PC-9 (cell line): ENCODE results near the gene MIP. TPM values are rescaled to one million over a fixed set of nuclear protein-coding genes. Genes with fewer than 3 reads are reported as not detected.
"Not testable (repeated sequence)": the region's sequence is repeated elsewhere in the genome, so short reads cannot be mapped to it uniquely, and the experiment has no call there.

Experiments
- BruUV-seq: library from RNA; stranded (reverse); fragments of 400-500 nt; replicated peaks from 2 replicates; lab custom pipeline; 2021; lab: Mats Ljungman, UMichigan
- CTCF ChIA-PET: fragments of 300-600 bp; sonication (Branson Sonifier 250); formaldehyde crosslinking; loops from one replicate; lab custom pipeline; 2022; ENCODE audit warnings: antibody characterized with exemption; lab: Charles Lee
- POLR2A ChIA-PET: fragments of 300-600 bp; sonication (Branson Sonifier 250); formaldehyde crosslinking; loops from one replicate; lab custom pipeline; 2022; ENCODE audit warnings: antibody characterized with exemption; ENCODE audit not compliant: unreplicated experiment; lab: Charles Lee
- DNase-seq, 2 experiments: peaks; one replicate each; pipeline versions ENCODE4 v3.0.0 to v3.0.0-alpha.2; 2015 to 2022; ENCODE audit warnings: mixed read lengths in 1 of 2
- H2AFZ ChIP-seq: fragments of 200-600 bp; sonication (generic); 2 replicates; pipeline ENCODE4 v1.8.1; 2017; ENCODE audit warnings: antibody characterized with exemption
- H3F3A ChIP-seq: fragments of 200-600 bp; sonication (generic); 2 replicates; pipeline ENCODE4 v1.8.1; 2017; ENCODE audit warnings: antibody characterized with exemption, mild to moderate bottlenecking, low read depth; ENCODE audit not compliant: insufficient read depth
- H3K27ac ChIP-seq: fragments of 200-600 bp; sonication (generic); 2 replicates; pipeline ENCODE4 v1.6.1; 2016; ENCODE audit warnings: mixed run types
- H3K27me3 ChIP-seq: fragments of 200-600 bp; sonication (generic); 2 replicates; pipeline ENCODE4 v1.6.1; 2016; ENCODE audit warnings: low read depth, mixed run types; ENCODE audit not compliant: insufficient read depth
- H3K36me3 ChIP-seq: fragments of 200-600 bp; sonication (generic); 2 replicates; pipeline ENCODE4 v1.6.1; 2016; ENCODE audit warnings: low read depth, mixed run types
- H3K4me1 ChIP-seq: fragments of 200-600 bp; sonication (generic); replicated peaks from 2 replicates; pipeline ENCODE4 v1.6.1; 2016; ENCODE audit warnings: mixed run types; ENCODE audit not compliant: insufficient read depth
- H3K4me2 ChIP-seq: fragments of 200-600 bp; sonication (generic); 2 replicates; pipeline ENCODE4 v1.6.1; 2017; ENCODE audit warnings: mixed run types
- H3K4me3 ChIP-seq: fragments of 200-600 bp; sonication (generic); 2 replicates; pipeline ENCODE4 v1.6.1; 2016; ENCODE audit warnings: mixed run types
- H3K79me2 ChIP-seq: fragments of 200-600 bp; sonication (generic); 2 replicates; pipeline ENCODE4 v1.6.1; 2017; ENCODE audit warnings: low read depth, mixed run types
- H3K9me2 ChIP-seq: fragments of 200-600 bp; sonication (generic); 2 replicates; pipeline ENCODE4 v1.8.1; 2017; ENCODE audit warnings: mild to moderate bottlenecking; ENCODE audit not compliant: insufficient read depth
- H3K9me3 ChIP-seq: fragments of 200-600 bp; sonication (generic); 2 replicates; pipeline ENCODE4 v1.8.1; 2016; ENCODE audit warnings: low read depth; ENCODE audit not compliant: insufficient read depth
- H4K20me1 ChIP-seq: fragments of 200-600 bp; sonication (generic); 2 replicates; pipeline ENCODE4 v1.8.1; 2017; ENCODE audit not compliant: insufficient read depth
- EZH2 ChIP-seq: fragments of 200-600 bp; sonication (generic); IDR thresholded peaks from 2 replicates; pipeline ENCODE4 v1.8.0; 2017; ENCODE audit warnings: antibody characterized with exemption, low read depth
- intact Hi-C: fragments of 100-400 bp; cut with micrococcal nuclease; formaldehyde crosslinking; loops from one replicate; pipeline ENCODE4 v1.10.0; 2022; ENCODE audit not compliant: unreplicated experiment
- total RNA-seq: library from RNA; stranded (reverse); gene quantifications from 2 replicates; pipeline ENCODE4 v1.2.3, GENCODE V29; 2021
- TF ChIP-seq, protein P1 (sequence below): fragments of 200-600 bp; sonication (generic); conservative IDR thresholded peaks from 2 replicates; pipeline ENCODE4 v1.6.1; 2017; ENCODE audit warnings: mixed run types, antibody characterized with exemption, mild to moderate bottlenecking, moderate library complexity

Gene MIP
- total RNA-seq, 1 experiment from 2014 or later, result not detected

DNA sequence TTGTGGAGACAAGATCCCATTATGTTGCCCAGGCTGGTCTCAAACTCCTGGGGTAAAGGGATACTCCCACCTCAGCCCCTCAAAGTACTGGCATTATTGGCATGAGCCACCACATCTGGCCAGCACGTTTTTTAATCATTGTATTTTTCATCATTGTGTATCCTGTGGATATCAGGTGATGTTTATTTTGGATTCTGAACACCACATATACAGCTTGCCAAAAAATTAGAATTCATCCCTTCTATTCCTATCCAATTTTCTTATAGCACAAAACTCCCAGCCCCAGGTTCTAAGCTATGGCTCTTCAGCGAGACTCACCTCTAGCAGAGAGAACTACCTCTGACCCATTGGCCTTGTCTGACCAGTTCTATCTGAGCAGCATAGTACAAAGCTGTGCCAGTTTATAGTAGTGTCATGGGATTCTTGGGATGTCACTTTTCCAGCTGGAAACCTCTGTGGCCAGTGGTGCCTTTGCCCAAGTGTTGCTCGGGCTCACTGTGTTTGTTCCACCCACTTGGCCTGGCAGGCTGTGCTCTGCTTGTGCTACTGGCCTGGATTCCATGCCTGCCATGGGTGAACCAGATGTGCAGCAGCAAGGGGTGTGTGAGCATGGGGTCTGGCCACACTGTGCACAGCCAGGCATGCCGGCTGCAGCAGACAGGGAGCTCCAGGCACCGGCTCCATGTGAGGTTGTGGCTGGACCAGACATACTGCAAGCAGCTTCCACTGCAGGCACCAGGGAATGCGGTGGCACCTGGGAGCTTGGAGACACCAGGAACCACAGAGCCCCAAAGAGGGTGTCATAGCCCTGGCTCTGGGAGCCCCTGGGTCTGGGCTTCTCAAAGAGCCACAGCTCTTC is 42.4 kb downstream of the MIP start:
- intact Hi-C loops, result no loop called here
- no peaks in the 10 kb centered on the region for H3F3A ChIP-seq

DNA sequence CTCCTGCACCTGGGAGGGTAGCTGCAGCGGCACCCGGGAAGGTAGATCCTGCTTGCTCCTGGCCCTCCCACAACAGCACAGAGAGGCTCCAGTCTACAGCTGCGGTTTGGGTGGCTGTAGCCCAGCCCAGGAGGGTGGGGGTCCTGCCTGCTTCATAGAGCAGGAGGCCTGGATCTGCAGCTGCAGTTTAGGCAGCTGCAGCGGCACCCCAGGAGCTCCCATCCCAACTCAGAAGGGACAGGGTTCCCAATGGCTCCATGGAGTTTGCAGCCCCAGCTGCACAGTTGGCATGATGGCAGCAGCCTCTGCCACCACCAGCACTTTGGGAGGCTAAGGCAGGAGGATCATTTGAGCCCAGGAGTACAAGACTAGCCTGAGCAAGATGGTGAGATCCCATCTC is 43.7 kb downstream of the MIP start:
- Histone ChIP-seq H3K27ac (no peak overlapping the region), H3K4me3 (no peak overlapping the region), H3K9me2 (no peaks in the 10 kb centered on the region), H3K9me3 (no peaks in the 10 kb centered on the region), H3K79me2 (no peaks in the 10 kb centered on the region), H2AFZ (no peak overlapping the region), H3K4me1 (no peaks in the 10 kb centered on the region), H4K20me1 (no peaks in the 10 kb centered on the region), H3K36me3 (no peaks in the 10 kb centered on the region), H3K27me3 (no peaks in the 10 kb centered on the region), H3K4me2 (no peak overlapping the region), H3F3A (no peaks in the 10 kb centered on the region)
- POLR2A ChIA-PET, result interaction anchor here (0.6 kb wide), 1 partner anchor 65 kb away, joined by 5 read pairs; no protein-coding TSS in a partner anchor
- BruUV-seq, result no TSS peak
- CTCF ChIA-PET, result no interaction called here
- no peak for DNase-seq
- TF ChIP-seq, protein P1, sequence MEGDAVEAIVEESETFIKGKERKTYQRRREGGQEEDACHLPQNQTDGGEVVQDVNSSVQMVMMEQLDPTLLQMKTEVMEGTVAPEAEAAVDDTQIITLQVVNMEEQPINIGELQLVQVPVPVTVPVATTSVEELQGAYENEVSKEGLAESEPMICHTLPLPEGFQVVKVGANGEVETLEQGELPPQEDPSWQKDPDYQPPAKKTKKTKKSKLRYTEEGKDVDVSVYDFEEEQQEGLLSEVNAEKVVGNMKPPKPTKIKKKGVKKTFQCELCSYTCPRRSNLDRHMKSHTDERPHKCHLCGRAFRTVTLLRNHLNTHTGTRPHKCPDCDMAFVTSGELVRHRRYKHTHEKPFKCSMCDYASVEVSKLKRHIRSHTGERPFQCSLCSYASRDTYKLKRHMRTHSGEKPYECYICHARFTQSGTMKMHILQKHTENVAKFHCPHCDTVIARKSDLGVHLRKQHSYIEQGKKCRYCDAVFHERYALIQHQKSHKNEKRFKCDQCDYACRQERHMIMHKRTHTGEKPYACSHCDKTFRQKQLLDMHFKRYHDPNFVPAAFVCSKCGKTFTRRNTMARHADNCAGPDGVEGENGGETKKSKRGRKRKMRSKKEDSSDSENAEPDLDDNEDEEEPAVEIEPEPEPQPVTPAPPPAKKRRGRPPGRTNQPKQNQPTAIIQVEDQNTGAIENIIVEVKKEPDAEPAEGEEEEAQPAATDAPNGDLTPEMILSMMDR, result no peak
- no peak for TF ChIP-seq EZH2
- intact Hi-C loops, result no loop called here

More for the DNA sequence above, 42.4 kb downstream of the MIP start:
- no peak overlapping the region for H3K4me3 ChIP-seq
- POLR2A ChIA-PET, result no interaction called here
- no peaks in the 10 kb centered on the region for H4K20me1 ChIP-seq
- H3K27me3 ChIP-seq, result no peaks in the 10 kb centered on the region
- no peaks in the 10 kb centered on the region for H3K9me3 ChIP-seq
- no peak for DNase-seq
- H2AFZ ChIP-seq, result no peak overlapping the region
- TF ChIP-seq, protein P1, result no peak
- TF ChIP-seq EZH2, result no peak
- H3K79me2 ChIP-seq, result no peaks in the 10 kb centered on the region
- H3K9me2 ChIP-seq, result no peaks in the 10 kb centered on the region
- H3K4me1 ChIP-seq, result no peaks in the 10 kb centered on the region
- H3K36me3 ChIP-seq, result no peaks in the 10 kb centered on the region
- H3K27ac ChIP-seq, result no peak overlapping the region
- H3K4me2 ChIP-seq, result no peak overlapping the region
- CTCF ChIA-PET, result no interaction called here
- BruUV-seq, result no TSS peak

DNA sequence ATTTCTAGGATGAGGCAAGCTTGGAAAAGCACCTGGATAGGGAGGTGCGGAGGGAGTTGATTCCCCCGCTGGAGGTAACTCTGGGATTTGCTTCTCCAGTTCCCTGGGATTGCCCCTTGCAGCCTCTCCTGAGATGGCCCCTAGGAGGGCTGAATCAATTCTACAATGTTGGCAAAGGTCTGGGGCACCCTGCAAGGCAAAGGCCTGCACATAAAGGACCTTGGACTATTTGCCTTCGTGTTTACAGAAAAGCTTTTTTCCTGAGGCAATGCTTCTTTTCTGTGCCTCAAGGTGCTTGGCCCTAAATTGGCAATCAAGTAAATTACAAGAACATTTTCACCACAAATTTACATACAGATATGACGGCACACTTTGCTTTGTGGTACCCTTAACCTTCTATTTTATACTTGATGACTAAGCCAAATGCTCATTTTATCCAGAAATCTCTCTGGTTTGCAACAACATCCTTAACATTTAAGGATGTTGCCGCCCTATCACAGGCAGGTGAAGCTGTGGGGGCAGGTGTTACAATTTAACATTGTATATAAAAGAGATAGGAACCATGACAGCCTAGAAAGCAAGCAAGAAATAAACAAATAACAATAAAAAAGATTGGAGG is 45.5 kb downstream of the MIP start:
- H3K4me1 ChIP-seq, result no peaks in the 10 kb centered on the region
- no peaks in the 10 kb centered on the region for H4K20me1 ChIP-seq
- H2AFZ ChIP-seq, result no peak overlapping the region
- H3K79me2 ChIP-seq, result no peaks in the 10 kb centered on the region
- ChIA-PET POLR2A (no interaction called here), CTCF (interaction anchor here (0.6 kb wide), 1 partner anchor 94 kb away, joined by 3 read pairs; no protein-coding TSS in a partner anchor)
- no peaks in the 10 kb centered on the region for H3K36me3 ChIP-seq
- no peak for DNase-seq
- no peaks in the 10 kb centered on the region for H3K9me2 ChIP-seq
- intact Hi-C loops, result no loop called here
- BruUV-seq, result no TSS peak
- H3K9me3 ChIP-seq, result no peaks in the 10 kb centered on the region
- H3K4me2 ChIP-seq, result no peak overlapping the region
- H3K4me3 ChIP-seq, result no peak overlapping the region
- no peaks in the 10 kb centered on the region for H3F3A ChIP-seq
- no peaks in the 10 kb centered on the region for H3K27me3 ChIP-seq
- TF ChIP-seq, protein P1, result no peak
- no peak for TF ChIP-seq EZH2
- H3K27ac ChIP-seq, result no peak overlapping the region

DNA sequence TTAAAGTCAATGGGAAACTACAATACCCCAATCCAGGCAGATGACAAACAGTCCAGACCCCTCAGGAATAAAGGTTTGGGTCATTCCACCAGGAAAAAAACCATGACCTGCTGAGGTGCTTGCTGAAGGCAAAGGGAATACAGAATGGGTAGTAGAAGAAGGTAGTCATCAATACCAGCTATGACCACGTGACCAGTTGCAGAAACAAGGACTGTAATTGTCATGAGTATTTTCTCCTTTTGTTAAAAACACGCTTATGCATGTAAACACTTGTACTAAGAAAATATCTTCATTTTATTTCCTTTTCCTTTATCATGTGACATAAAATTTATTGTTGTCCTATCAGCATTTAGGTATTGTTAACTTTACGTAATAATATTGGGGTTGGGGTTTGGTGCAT is 50.2 kb downstream of the MIP start:
- DNase-seq, H3K27me3 ChIP-seq, H3K9me2 ChIP-seq, H3K4me3 ChIP-seq, H3K79me2 ChIP-seq, H4K20me1 ChIP-seq, H3K27ac ChIP-seq, H3K4me1 ChIP-seq, H3F3A ChIP-seq, H2AFZ ChIP-seq, CTCF ChIA-PET, H3K4me2 ChIP-seq, POLR2A ChIA-PET, H3K36me3 ChIP-seq, H3K9me3 ChIP-seq, intact Hi-C loops, BruUV-seq: not testable (repeated sequence)

DNA sequence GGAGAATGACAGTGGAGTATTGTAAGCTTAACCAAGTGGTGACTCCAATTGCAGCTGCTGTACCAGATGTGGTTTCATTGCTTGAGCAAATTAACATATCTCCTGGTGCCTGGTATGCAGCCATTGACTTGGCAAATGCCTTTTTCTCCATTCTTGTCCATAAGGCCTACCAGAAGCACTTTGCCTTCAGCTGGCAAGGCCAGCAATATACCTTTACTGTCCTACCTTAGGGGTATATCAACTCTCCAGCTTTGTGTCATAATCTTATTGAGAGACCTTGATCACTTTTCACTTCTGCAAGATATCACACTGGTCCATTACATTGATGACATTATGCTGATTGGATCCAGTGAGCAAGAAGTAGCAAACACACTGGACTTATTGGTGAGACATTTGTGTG is 52.8 kb downstream of the MIP start:
- H3K27me3 ChIP-seq, H3F3A ChIP-seq, H3K79me2 ChIP-seq, H2AFZ ChIP-seq, intact Hi-C loops, H3K4me2 ChIP-seq, H4K20me1 ChIP-seq, DNase-seq, CTCF ChIA-PET, BruUV-seq, H3K4me1 ChIP-seq, H3K36me3 ChIP-seq, H3K9me2 ChIP-seq, H3K4me3 ChIP-seq, H3K27ac ChIP-seq, H3K9me3 ChIP-seq: not testable (repeated sequence)
- POLR2A ChIA-PET, result interaction anchor here (0.6 kb wide), 1 partner anchor 72 kb away, joined by 3 read pairs; no protein-coding TSS in a partner anchor
